HG02571 (cell line): ENCODE data around the gene ISG15.
"Not testable (repeated sequence)": the region's sequence is repeated elsewhere in the genome, so short reads cannot be mapped to it uniquely, and the experiment has no call there.

Experiments
- ATAC-seq: cut with Tn5 transposase; IDR thresholded peaks from one replicate; pipeline ENCODE4 v1.9.1; 2021; ENCODE audit warnings: mild to moderate bottlenecking, moderate library complexity; ENCODE audit not compliant: unreplicated experiment

Gene ISG15

GRCh38 chr1:1043411-1043810 is 30.1 kb downstream of the ISG15 start:
- ATAC-seq: no peak

- ATAC-seq: no peak
Measured at GRCh38 chr1:1043921-1044320, 30.6 kb downstream of the ISG15 start.

- no peak for ATAC-seq
Measured at GRCh38 chr1:1044455-1045078, 31.3 kb downstream of the ISG15 start.

- no peak for ATAC-seq
Measured at GRCh38 chr1:1045129-1045528, 31.8 kb downstream of the ISG15 start.

GRCh38 chr1:1046243-1046642 is 32.9 kb downstream of the ISG15 start:
- ATAC-seq: no peak

GRCh38 chr1:1046767-1047166 is 33.5 kb downstream of the ISG15 start:
- ATAC-seq: no peak

GRCh38 chr1:1047407-1047806 is 34.1 kb downstream of the ISG15 start:
- ATAC-seq: no peak

- ATAC-seq: no peak
Measured at GRCh38 chr1:1047963-1048362, 34.7 kb downstream of the ISG15 start.

- no peak for ATAC-seq
Measured at GRCh38 chr1:1048765-1049164, 35.5 kb downstream of the ISG15 start.

GRCh38 chr1:1049318-1050165 is 36.2 kb downstream of the ISG15 start:
- ATAC-seq: no peak

GRCh38 chr1:1050577-1051052 is 37.3 kb downstream of the ISG15 start:
- ATAC-seq: no peak

GRCh38 chr1:1051127-1051810 is 38.0 kb downstream of the ISG15 start:
- no peak for ATAC-seq

- ATAC-seq: no peak
Measured at GRCh38 chr1:1052003-1052840, 38.9 kb downstream of the ISG15 start.

GRCh38 chr1:1053022-1053421 is 39.7 kb downstream of the ISG15 start:
- no peak for ATAC-seq

- ATAC-seq: no peak
Measured at GRCh38 chr1:1053682-1054081, 40.4 kb downstream of the ISG15 start.

GRCh38 chr1:1054099-1054700 is 40.9 kb downstream of the ISG15 start:
- ATAC-seq: no peak

- ATAC-seq: no peak
Measured at GRCh38 chr1:1054971-1055370, 41.7 kb downstream of the ISG15 start.

- ATAC-seq: no peak
Measured at GRCh38 chr1:1055841-1056736, 42.8 kb downstream of the ISG15 start.

GRCh38 chr1:1057769-1058087 is 44.4 kb downstream of the ISG15 start:
- ATAC-seq: not testable (repeated sequence)
